Inferior parietal cortex (tissue), 1 donor: Measurements from ENCODE around the gene ZBTB25.

Source experiments
- DNase-seq: peaks from one replicate; pipeline ENCODE4 v3.0.0-alpha.2; 2016; ENCODE audit errors: extremely low spot score

ZBTB25 gene

DNA sequence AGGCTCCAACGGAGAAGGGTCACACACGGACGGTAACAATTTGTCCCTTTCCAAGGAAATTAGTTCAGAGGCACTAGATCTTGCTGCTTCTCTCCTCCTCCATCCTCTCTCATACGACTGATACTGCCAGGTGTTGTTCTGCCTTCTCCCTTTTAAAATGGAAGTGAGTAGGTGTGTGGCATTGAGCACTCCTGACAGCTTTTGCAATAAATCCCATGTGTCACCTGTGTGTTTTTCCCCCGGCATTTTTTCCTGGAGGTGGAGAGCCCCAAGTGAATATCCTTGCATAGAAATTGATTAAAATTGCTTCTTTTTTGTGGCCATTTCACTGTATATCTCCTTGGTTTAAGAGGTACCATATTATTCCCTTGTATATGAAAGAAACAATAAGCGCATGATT lies 64.5 kb downstream of the ZBTB25 start:
- no peak for DNase-seq

DNA sequence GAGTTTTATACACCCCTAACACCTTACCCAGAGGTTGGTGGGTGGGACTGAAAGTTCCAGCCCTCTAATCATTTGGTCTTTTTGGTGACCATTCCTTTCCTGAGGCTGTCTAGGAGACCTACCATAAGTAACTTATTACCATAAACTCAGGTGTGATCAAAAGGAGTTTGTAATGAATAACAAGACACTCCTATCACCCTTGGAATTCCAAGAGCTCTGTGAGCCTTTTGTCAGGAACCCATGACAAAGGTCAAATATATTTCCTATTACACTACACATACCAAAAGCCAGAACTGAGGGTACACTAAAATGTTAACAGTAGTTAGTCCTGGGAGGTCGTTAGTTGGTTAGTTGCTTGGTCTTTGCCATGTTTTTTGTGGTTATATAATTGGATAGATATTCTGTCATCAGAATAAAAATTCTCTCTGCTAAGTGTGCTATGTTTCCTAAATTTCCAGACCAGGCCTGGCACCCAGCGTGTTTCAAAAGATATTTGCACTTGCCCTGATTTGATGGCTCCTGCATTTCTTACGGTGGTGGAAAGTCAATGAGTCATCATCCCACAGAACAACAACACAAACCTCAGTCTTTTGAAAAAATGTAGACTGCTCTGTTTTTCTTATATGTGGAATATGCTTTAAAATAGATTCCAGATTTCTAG lies 65.3 kb downstream of the ZBTB25 start:
- DNase-seq = no peak

DNA sequence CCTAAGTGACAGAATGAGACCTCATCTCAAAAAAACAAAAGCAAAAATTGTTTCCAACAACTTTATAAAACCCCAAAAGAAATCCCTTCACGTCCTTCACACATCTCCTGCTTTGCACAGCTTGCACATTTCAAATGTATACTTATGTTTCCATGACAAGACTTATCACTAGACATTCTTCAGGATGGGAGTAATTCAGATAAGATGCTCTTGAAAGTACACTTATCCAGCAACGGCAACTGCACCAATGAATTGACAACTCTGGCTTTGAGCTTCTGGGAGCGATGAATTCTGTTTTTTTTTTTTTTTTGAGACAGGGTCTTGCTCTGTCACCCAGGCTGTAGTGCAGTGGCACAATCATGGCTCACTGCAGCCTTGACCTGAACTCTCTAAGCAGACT lies 69.1 kb downstream of the ZBTB25 start:
- no peak for DNase-seq

DNA sequence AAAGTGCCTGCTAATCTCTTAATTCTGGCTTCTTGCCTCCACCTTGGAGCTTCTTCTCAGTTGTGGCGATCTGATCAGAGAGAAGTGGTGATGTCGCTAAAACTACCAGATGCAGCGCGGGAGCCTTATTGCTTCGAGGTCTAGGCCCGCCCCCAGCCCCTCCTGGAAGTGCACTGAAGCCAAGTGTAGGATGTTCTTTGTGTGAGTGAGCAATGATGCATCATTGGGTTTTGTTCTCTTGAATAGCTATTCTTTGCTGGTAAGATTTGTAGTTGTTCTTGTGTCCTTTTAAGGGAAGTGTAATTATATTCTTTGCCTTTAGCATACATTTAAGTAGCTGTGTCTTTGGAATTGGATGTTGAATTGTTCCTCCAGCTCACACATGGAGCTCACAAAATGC lies 79.7 kb downstream of the ZBTB25 start:
- DNase-seq = no peak

DNA sequence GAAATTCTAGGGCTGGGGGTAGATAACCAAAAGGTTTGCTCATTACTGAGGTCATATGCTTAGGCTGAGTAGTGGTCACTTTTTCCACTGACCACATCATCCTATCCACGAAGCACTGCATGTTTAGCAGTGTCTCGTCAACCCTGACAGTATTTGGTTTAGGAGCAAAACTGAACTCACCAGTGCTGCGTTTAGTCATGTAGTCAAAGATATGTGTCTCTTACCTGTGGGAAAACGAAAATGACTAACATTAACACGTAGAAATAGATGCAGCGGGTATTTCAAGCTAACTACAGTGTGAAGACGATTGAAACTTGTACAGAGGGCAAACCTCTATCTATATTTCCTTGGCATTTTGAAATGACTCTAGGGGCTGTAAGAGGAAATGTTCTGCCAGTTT lies 80.9 kb downstream of the ZBTB25 start:
- no peak for DNase-seq

DNA sequence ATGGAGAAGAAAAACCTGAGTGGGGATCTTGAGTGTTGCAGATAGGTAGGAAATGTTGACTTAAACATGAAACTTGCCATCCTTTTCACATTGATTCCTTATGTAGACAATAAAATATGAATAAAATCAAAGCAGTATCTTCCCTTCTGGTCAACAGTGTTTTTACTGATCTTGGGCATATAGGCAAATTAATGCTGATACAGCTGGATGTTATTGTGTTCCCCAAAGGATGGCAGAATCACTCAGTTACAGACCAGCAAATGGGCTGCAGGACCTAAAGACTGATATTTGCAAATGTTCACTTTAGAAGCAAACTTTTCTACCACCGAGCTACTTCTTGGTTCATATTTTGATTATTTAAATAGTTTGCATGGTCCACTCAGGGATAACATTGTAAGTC lies 81.6 kb downstream of the ZBTB25 start:
- no peak for DNase-seq

DNA sequence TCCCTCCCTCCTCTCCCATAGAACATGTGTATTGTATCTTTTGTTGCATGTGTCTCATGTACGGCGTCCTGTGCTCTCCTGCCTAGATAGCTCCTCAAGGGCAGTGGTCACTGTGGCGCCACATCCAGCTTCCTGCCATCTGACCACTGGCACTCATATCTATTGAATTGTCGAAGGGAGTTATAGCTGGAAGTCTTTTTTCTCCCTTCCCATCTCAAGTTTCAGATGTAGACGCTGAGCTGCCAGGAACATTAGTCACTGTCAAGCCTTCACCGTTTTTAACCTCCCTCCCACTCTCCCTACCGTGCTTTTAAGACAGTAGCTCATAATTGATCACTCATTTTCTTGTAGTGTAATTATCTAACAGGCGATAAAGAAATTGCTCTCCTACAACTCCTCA lies 82.5 kb downstream of the ZBTB25 start:
- no peak for DNase-seq

DNA sequence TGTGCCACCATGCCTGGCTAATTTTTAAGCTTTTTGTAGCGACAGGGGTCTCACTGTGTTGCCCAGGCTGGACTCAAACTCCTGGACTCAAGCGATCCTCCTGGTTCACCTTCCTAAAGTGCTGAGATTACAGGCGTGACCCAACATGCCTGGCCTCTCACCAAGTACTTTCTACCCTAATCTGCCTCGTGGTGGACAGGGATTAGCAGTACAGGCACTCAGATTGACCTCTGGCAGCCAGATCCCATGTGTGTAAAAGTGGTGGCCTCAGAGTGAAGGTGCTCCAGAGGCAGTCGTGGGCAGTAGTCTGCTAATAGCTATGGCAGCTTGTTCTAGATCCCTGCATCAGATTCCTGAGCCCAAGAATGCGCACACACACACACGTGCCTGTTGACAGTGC lies 84.6 kb downstream of the ZBTB25 start:
- no peak for DNase-seq

DNA sequence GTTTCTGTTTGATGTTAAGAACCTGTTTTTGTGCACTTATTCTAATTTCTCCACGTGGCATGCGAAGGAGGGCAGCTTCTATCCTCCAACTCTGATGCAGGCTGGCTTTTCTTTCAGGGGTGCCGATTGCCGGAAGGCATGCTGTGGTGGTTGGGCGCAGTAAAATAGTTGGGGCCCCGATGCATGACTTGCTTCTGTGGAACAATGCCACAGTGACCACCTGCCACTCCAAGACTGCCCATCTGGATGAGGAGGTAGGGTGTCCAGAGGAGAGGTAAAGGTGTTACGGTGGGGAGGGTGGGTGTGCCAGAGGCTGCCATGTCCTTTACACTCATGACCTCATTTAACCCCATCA lies 85.9 kb downstream of the ZBTB25 start:
- DNase-seq = no peak

DNA sequence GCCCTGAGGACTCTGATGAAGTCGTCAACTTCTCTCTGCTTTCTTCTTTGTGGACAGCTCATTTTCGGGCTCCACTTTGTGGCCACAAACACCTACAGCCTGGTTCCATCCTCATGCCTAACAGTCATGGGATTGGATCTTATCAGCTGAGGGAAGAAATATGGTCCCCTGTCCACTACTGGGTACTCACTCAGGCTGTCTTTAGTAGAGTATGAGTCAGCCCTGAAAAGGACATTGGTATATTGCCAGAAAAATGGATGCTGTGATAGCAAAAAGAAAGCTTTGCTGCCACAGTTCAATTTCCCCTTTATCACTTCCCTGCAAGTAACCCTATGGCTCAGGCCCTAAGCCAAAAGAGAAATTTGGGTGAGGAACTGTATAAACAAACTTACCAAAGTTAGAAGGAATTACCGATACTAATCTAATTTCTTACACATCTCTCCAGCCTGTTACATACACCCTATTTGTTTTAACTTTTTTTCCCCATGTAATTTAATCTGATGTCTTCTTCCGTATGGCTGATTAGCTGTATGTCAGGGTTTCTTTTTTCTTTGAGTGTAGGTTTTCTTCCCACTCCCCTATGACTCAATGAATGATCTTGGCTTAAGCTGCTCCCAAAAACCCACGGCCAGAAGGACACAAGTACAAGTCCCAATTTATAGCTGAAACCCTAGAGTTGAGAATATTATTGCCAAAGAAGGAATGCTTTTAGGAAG lies 86.4 kb downstream of the ZBTB25 start:
- DNase-seq = no peak

DNA sequence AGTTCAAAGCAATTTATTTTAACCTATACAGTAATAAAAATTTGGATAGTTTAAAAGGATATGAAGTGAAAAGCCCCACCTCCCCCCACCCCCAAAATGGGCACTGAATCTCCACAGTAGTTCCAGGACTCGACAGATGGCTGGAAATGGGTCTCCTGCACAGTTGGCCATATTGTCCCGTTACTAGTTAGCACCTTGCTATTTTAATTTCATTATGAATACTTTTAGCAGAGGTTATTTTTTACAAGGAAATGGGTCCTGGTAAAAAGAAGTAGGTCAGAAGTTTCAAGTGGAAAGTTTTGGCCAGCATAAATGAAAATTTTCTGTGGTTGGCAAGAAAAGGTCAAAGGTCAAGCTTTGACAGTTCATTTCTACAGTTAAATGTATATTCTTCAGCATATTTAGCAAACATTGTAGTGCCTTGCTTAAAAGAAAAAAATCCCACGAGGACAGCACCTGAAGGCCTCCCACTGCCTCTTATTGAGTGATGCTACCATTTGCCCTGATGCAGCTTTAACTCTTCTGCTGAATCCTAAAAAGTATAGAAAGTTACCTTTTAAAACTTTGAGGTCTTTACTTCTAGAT lies 87.2 kb downstream of the ZBTB25 start:
- DNase-seq = no peak

DNA sequence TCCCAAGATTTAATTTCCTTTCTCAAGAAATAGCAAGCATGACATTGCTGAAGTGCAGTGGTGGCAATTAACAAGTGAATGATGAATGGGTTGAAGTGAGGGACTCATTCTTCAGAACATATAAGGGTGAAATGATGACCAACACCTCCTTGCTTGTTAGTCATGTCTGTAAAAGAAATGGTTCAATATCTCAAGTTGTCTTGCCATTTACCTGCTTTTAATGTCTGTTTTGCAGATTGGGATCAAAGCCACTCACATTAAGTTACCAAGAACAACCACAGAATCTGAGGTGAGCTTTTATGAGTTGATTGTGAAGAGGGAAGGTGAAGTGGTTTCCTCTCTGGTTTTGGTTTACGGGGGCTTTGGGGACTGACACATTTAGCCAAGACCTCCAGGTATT lies 91.4 kb downstream of the ZBTB25 start:
- DNase-seq = no peak

DNA sequence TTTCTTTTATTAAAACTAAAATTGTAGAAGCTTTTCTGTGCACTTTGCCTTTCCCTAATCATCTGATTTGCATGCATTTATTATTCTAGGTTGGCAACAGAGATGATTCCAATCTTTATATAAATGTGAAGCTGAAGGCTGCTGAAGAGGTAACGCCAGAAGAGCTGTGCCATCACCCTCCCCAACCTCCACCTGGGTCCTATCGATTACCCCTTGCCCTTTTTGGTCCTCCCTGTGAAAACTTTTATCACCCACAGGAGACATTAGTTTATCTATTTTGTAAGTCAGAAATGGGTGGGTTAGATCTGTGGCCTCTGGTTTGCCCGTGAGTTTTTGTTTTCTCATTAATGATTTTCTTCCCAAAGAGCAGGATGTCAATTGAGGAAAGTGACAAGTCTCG lies 92.6 kb downstream of the ZBTB25 start:
- DNase-seq = no peak

DNA sequence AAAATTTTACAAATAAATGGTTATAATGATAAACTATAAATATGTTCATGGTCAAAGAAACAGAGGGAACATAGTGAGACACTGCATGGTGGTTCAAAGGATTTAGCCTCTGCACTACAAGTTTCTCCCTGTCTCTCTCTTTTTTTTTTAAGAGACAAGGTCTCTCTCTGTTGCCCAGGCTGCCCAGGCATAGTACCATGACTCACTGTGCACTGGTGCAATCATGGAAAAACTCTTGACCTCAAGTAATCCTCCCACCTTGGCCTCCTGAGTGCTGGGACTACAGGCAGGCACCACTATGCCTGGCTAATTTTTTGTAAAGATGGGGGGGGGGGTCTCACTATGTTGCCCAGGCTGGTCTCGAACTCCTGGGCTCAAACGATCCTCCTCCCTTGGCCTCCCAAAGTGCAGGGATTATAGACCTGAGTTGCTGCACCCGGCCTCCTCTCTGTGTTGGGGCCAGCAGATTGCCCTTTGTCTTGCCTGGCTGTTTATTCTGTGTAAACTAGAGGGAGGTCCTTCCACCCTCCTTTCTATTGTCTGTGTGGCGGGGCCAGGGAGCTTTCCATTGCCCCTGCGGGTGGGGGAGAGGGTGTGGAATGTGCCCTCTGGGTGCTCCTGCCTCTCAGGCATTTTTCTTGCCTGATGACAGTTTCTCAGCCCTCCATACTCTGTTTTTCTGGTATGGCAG lies 93.4 kb downstream of the ZBTB25 start:
- DNase-seq = no peak

DNA sequence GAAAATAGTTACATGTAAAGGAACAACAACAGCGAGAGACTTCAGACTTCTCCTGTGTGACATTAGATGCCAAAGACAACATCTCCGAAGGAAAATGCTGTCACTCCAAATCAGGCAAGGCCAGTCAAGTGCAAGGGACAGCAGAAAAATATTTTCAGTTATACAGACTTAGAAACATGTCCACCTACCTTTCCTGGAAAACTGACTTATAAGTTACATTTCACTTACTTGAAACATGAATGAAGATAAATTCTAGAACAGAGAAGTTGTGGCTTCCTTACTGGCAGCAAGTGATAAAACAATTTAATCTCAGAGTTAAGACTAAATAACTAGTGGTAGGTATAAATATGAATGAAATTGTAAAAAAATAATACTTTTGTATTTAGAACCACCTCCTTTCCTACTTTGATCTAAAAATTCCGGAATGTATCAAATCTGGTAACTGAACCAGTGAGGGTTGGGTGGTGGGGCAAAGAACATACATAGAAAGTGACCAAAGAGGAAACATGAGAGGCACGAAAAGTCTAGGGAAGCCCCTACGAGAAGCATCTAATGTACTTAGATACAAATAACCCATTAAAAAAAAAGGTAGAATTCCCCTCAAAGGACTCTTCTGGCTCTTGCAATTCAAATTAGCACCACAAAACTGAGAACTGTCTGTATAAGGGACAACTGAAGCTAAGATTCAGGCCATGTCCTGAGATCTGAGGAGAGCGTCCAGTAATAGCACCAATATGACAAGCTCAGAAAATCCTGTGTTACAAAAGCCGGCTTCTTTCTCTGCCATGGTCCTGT lies 94.3 kb downstream of the ZBTB25 start:
- no peak for DNase-seq

DNA sequence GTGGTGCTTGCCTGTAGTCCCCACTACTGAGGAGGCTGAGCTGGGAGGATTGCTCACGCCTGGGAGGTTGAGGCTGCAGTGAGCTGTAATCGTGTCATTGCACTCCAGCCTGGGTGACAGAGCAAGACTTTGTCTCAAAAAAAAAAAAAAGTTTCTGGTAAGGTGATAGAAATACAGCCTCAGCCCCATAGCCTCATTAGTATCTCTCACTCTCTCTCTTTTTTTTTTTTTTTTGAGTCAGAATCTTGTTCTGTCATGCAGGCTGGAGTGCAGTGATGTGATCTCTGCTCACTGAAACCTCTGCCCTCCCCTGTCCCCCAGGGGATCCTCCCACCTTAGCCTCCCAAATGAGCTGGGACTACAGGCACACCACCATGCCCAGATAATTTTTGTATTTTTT lies 96.3 kb downstream of the ZBTB25 start:
- no peak for DNase-seq

DNA sequence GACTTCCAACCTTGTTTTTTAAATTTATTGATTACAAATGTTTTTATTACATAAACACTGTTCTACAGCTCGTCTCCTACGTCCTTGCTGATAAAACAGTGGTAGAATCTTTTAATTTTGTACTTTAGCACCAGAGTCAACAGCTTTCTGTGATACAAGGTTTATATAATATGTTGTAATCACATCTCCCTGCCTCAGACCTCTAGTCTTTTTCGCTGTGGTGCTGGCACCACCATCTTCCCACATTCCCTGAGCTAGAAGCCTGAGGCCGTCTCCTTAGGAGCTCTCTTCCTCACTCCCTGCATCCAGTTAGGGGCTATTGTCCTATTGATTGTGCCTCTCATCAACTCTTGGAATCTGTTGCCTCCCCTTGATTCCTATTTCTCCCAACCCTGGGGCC lies 98.3 kb downstream of the ZBTB25 start:
- DNase-seq = no peak

DNA sequence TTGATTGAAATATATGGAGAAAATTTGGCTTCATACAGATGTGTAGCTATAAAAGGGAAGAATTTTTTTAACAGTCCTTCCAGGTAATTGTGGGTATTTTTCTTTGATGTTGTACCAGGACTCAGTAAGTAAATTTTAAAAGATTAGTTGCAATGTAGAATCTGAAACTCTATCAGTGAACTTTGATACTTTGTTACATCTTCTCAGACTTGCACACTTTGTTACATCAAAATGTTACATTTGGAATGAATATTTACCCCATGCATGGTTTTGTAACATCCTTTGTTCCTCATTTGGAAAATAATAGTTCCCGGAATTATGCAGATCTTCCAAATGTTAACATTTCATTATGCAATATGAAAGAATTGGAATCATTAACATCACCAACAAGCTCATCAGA lies 101.7 kb downstream of the ZBTB25 start:
- DNase-seq = no peak

DNA sequence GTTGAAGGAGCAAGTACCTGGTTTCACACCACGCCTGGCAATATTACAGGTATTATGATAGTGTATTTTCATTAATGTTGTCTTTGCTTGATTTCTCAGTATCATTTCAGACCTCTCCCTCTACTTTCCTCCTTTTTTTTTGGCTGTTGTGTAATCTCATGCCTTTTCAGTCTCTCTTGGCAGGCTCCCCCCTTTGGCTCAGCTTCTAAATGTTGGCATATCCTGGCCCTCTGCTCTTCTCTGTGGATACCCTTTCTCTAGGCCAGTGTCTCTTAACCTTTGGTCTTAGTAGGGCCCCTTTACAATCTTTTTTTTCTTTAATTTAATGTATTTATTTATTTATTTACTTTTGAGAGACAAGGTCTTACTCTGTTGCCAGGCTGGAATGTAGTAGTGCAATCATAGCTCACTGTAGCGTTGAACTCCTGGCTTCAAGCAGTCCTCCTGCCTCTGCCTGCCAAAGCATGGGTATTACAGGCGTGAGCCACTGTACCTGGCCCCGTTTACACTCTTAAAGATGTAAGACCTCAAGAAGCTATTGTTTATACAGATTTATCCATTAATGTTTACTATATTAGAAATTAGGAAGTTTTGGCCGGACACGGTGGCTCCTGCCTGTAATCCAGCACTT lies 102.7 kb downstream of the ZBTB25 start:
- no peak for DNase-seq
